Omental fat pad (tissue), 4 donors: ENCODE measurements around the gene LHFPL2. TPM values are rescaled to one million over a fixed set of nuclear protein-coding genes. Genes with fewer than 3 reads are reported as not detected.
"Not testable (repeated sequence)": the region's sequence is repeated elsewhere in the genome, so short reads cannot be mapped to it uniquely, and the experiment has no call there.

ENCODE experiments used
- ATAC-seq: fragments of 150-250 bp; one replicate; pipeline ENCODE4 v1.9.1; 2016; ENCODE audit warnings: mild to moderate bottlenecking, moderate library complexity; ENCODE audit not compliant: low FRiP score
- DNase-seq: peaks from one replicate; pipeline ENCODE4 v3.0.0-alpha.2; 2019; ENCODE audit warnings: low spot score
- total RNA-seq, 4 donors: library from RNA; depleted of rRNA; stranded (reverse); fragments of >200 nt; gene quantifications; one replicate each; pipeline ENCODE4 v1.1.0, GENCODE V29; 2016
- TF ChIP-seq, protein P1 (sequence below), 3 donors: fragments of 450-650 bp; IDR thresholded peaks; one replicate each; pipeline ENCODE4 v1.5.1; 2016 to 2017; ENCODE audit warnings: antibody characterized with exemption in 3 of 3, mild to moderate bottlenecking in 3 of 3, moderate library complexity in 2 of 3

Gene LHFPL2
- total RNA-seq, 4 donors from 2014 or later = 37.1 to 146 (median 45.9) TPM

DNA sequence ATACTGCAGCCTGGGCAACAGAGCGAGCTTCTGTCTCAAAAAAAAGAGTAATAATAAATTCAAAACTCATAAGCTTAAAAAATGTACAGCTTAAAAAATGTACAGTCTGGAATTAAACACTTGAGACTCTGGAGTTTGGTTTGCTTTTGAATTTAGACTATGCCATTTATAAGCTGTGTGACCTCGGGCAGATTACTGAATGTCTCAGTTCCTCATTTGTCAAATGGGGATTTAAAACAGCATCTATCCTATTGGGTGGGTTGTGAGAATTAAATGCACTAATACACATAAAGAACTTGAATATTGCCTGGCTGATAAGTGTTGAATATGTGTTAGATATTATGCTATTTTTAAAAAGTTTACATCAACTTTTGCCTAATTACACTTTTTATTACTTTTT lies 189.7 kb downstream of the LHFPL2 start:
- ATAC-seq (no peak), DNase-seq (no peak)
- TF ChIP-seq, protein P1, sequence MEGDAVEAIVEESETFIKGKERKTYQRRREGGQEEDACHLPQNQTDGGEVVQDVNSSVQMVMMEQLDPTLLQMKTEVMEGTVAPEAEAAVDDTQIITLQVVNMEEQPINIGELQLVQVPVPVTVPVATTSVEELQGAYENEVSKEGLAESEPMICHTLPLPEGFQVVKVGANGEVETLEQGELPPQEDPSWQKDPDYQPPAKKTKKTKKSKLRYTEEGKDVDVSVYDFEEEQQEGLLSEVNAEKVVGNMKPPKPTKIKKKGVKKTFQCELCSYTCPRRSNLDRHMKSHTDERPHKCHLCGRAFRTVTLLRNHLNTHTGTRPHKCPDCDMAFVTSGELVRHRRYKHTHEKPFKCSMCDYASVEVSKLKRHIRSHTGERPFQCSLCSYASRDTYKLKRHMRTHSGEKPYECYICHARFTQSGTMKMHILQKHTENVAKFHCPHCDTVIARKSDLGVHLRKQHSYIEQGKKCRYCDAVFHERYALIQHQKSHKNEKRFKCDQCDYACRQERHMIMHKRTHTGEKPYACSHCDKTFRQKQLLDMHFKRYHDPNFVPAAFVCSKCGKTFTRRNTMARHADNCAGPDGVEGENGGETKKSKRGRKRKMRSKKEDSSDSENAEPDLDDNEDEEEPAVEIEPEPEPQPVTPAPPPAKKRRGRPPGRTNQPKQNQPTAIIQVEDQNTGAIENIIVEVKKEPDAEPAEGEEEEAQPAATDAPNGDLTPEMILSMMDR (IDR thresholded peaks at IDR 0.05) = no peak

DNA sequence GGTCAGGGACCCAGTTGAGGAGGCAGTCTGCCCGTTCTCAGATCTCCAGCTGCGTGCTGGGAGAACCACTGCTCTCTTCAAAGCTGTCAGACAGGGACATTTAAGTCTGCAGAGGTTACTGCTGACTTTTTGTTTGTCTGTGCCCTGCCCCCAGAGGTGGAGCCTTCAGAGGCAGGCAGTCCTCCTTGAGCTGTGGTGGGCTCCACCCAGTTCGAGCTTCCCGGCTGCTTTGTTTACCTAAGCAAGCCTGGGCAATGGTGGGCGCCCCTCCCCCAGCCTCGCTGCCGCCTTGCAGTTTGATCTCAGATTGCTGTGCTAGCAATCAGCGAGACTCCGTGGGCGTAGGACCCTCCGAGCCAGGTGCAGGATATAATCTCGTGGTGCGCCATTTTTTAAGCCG lies 191.1 kb downstream of the LHFPL2 start:
- not testable (repeated sequence) for DNase-seq, ATAC-seq

DNA sequence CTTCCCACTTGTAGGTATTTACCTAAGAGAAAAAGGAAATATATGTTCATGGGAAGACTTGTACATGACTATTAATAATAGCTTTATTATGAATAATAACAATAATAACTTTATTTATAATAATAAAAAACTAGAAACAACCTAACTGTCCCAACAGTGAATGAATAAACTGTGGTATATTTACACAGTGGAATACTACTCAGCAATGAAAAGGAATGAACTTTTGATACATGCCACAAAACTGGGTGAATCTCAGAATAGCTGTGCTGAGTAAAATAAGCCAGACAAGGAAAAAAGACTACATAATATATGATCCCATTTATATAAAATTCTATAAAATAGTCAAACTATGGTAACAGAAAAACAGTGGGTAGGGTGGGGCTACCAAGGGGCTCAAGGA lies 199.5 kb downstream of the LHFPL2 start:
- no peak for ATAC-seq
- TF ChIP-seq, protein P1 (IDR thresholded peaks at IDR 0.05) = no peak
- no peak for DNase-seq

DNA sequence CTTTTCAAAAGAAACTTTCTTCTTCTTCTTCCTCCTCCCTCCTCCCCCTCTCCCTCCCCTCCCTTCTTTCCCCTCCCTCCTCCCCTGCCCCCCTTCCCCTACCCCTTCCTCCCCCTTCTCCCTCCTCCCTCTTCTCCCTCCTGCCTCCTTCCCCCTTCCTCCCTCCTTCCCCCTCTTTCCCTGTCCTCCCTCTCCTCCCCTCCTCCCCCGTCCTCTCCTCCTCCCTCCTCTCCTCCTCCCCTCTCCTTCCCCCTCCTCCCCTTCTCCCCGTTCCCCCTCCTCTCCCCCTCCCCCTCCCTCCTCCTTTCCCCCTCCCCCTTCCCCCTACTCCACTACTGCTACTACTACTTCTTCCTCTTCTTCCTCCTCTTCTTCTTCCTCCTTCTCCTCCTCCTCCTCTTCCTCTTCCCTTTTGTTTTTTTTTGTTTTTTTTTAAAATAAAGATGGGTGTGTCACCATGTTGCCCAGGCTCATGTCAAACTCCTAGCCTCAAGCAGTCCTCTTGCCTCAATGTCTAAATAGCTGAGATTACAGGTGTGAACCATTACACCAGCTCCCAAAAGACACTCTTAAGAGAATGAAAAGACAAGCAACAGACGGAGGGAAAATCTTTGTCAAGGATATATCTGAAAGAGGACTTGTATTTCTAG lies 200.7 kb downstream of the LHFPL2 start:
- no peak for DNase-seq
- TF ChIP-seq, protein P1 (IDR thresholded peaks at IDR 0.05) = no peak
- ATAC-seq = no peak
